Measurements from ENCODE around the gene PGM2L1. TPM values are rescaled to one million over a fixed set of nuclear protein-coding genes. Genes with fewer than 3 reads are reported as not detected.

PGM2L1 gene
- total and polyA plus RNA-seq, 2 experiments from 2014 or later: 4.7 to 5.6 TPM

DNA sequence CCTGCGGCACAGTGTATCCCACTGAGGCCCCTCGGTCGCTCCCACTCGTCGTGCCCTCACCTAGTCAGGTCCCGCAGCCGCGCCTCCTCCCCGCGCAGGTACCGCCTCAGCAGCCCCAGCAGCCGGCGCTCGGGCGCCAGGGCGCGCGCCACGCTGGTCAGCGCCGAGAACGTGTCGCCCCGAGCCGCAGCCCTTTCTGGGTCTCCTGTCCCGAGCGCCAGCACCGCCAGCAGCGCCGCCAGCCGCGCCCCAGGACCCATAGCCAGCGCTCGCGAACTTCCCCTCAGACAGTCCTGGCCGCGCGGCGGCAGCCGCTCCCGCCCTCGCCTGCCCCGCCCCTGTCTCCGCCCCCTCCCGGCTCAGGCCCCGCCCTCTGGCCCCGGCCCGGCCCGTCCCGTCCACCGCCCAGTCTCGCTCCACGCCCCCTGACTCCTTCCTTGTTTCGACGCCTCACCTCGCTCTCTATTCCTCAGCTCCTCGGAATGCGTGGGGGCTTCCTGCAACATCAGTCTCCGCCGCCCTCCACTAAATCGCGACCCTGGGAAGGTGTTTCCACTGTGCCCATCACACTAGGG, 86.8 kb downstream of the PGM2L1 start, which contains the start of gene P4HA3:
Gene P4HA3 (minus strand): TSS at position 289 of the 575 bp plus-strand sequence. CDS start 29 bp downstream, at position 260.
- DNase-seq (ENCODE audit: low read depth in 1 of 2, low spot score in 1 of 2): peak; percentile 68 to 71
- Histone ChIP-seq H3K27me3 (peaks cover 69% of the 10 kb centered on the region), H3K36me3 (no peaks in the 10 kb centered on the region), H3K4me3 (peak within 1 kb of the TSS; percentile 28), H3K9me3 (ENCODE audit: low read depth) (no peaks in the 10 kb centered on the region), H3K27ac (no peak within 1 kb of the TSS), H3K4me1 (ENCODE audit: low read depth) (no peaks in the 10 kb centered on the region)
- TF ChIP-seq CTCF (IDR thresholded peaks at IDR 0.05; ENCODE audit: low read depth, low read length): peak; percentile 12

DNA sequence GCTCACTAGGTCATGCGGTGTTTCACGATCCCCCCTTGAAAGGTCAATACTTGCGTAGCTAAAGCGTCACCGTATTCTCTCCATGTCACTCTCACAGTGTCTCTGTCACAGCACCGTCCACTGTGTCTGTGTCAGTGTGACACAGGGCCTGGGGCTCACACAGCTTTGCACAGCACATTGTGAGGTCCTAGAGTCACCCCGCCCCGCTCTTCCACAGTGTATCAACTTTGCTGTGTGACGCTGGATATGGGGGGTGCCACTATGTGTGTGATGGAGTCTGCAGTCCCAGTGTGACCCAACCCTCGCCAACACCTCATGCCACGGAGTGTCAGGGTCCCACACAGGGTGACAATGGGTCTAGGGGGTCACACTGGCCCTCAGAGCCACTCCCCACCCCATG, 87.4 kb downstream of the PGM2L1 start:
- Histone ChIP-seq H3K9me3 (ENCODE audit: low read depth) (no peaks in the 10 kb centered on the region), H3K4me1 (ENCODE audit: low read depth) (no peaks in the 10 kb centered on the region), H3K27ac (no peak overlapping the region), H3K4me3 (peak overlapping the region; percentile 28), H3K36me3 (no peaks in the 10 kb centered on the region), H3K27me3 (peaks cover 75% of the 10 kb centered on the region)
- no peak for DNase-seq (ENCODE audit: low read depth in 1 of 2, low spot score in 1 of 2)
- TF ChIP-seq CTCF (IDR thresholded peaks at IDR 0.05; ENCODE audit: low read depth, low read length): no peak

DNA sequence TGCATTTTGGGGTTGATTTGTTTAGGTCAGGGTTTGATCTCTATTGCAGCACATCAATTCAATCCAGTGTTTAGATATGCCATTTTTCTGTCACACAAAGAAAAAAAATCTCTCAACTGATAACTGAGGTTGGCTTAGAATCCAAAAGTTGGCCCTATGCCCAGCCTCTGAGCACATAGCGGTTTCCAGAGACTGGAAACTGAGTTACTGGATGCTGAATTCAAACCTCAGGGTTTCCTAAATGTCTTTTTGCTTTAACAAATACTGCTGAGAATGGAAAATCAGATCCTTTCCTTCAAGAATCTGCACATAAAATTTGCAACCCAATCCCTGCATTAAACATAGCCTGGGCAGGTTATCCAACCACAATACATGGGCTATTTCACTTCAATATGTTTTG, 90.8 kb downstream of the PGM2L1 start:
- peaks cover 75% of the 10 kb centered on the region for H3K27me3 ChIP-seq
- no peaks in the 10 kb centered on the region for H3K9me3 ChIP-seq (ENCODE audit: low read depth)
- H3K4me3 ChIP-seq: no peak overlapping the region
- H3K36me3 ChIP-seq: no peaks in the 10 kb centered on the region
- H3K4me1 ChIP-seq (ENCODE audit: low read depth): no peaks in the 10 kb centered on the region
- peak; percentile 9 to 84 for DNase-seq (ENCODE audit: low read depth in 1 of 2, low spot score in 1 of 2)
- H3K27ac ChIP-seq: no peak overlapping the region
- TF ChIP-seq CTCF (IDR thresholded peaks at IDR 0.05; ENCODE audit: low read depth, low read length): no peak

GRCh38 chr11:74306435-74307175, 91.6 kb downstream of the PGM2L1 start:
- no peaks in the 10 kb centered on the region for H3K36me3 ChIP-seq
- no peak overlapping the region for H3K4me3 ChIP-seq
- H3K9me3 ChIP-seq (ENCODE audit: low read depth): no peaks in the 10 kb centered on the region
- peaks cover 66% of the 10 kb centered on the region for H3K27me3 ChIP-seq
- no peak overlapping the region for H3K27ac ChIP-seq
- no peak for DNase-seq (ENCODE audit: low read depth in 1 of 2, low spot score in 1 of 2)
- no peaks in the 10 kb centered on the region for H3K4me1 ChIP-seq (ENCODE audit: low read depth)
- no peak for TF ChIP-seq CTCF (IDR thresholded peaks at IDR 0.05; ENCODE audit: low read depth, low read length)

- no peak for TF ChIP-seq CTCF (IDR thresholded peaks at IDR 0.05; ENCODE audit: low read depth, low read length)
- Histone ChIP-seq H3K4me1 (ENCODE audit: low read depth) (no peaks in the 10 kb centered on the region), H3K9me3 (ENCODE audit: low read depth) (no peaks in the 10 kb centered on the region), H3K36me3 (no peaks in the 10 kb centered on the region), H3K4me3 (no peak overlapping the region), H3K27ac (no peak overlapping the region), H3K27me3 (no peaks in the 10 kb centered on the region)
- no peak for DNase-seq (ENCODE audit: low read depth in 1 of 2, low spot score in 1 of 2)
Measured at GRCh38 chr11:74299015-74299414, 99.2 kb downstream of the PGM2L1 start.
